ENCODE data around the gene RTN4RL1.

Gene RTN4RL1

GRCh38 chr17:2025220-2025621, at the start of gene RTN4RL1:
Gene RTN4RL1 (minus strand): TSS chr17:2025334. CDS start chr17:2024865, 469 bp downstream.
- DNase-seq = no peak

DNA sequence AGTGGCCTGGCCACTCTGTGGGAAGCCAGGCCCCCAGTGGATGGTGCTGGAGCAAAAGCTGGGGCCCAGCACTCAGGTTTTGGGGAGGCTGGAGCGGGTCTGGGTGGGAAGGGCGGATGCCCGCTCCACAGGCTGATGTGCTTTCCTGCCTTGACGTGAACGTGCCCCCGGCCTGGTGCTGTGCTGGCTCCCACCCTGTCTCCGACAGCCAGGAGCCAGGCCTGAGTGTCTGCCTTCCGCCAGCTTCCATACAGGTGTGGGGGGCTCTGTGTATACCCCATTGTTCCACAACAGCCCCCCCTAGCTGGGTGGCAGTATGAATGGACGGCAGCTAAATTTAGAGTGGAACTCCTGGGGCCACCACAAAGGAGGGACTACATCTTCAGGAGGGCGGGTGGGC, 49.8 kb upstream of the RTN4RL1 start:
- no peak for DNase-seq

- no peak for DNase-seq
These were observed 46.5 kb upstream of the RTN4RL1 start for GRCh38 chr17:2071455-2072281.

- DNase-seq = no peak
These were observed 45.9 kb upstream of the RTN4RL1 start for GRCh38 chr17:2071024-2071385.

DNA sequence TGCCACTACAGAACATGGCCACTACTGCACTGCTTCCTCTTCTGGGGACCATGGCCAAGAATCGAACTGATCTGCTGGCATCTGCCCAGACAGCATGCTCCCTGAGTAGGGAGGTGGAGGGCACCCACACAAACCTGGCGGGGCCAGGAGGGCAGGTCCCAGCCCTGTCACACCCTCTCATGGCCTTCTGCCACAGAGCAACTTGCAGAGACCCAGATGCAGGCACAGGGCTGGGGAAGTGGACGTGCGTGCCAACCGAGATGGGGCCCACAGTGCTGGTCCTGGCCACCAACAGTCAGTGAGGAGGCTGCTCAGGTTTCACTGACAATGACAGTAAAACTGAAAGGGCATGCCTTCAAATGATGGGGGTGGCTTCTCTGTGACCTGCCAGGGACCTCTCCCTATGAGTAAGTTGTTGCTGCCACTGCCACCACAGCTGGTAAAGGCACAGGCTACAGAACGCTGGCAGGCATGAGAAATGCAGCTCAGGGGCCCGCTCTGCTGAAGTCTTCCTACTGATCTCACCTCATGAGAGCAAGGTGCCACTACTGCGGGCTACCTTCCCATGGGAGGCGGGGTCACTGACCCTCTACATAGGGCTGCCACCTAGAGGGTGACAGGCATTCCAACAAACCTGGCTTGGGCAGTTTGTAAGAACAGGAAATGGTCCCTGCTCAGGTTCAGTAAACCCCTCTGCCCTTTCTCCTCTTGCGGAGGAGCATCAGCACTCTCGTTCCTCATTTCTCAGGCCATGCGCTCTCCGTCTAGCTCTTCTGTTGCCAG, 45.3 kb upstream of the RTN4RL1 start:
- DNase-seq = no peak

DNA sequence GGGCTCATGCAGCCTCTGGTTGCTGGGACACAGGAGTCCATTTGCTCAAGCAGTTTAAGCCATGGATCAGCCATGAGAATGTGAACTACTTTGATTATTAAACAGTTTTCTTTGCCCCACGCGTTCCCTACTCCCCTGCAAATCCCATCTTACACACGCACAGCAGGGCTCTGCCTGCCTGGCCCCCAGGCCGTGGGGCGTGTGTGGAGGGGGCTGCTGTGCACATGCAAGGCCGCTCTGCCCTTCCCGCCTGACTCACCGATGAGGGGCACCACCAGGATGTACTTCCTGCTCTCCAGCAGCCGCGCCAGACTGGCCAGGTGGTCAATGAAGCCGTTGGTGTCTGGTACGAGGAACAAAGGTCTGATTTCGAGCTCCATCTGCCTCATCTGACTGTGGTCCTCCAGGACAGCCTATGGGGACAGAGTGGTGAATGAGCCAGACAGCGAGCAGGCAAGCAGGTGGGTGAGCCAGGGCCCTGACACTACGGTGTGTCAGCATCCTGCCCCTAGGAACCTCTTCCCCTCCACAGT, 43.5 kb upstream of the RTN4RL1 start:
- no peak for DNase-seq

DNA sequence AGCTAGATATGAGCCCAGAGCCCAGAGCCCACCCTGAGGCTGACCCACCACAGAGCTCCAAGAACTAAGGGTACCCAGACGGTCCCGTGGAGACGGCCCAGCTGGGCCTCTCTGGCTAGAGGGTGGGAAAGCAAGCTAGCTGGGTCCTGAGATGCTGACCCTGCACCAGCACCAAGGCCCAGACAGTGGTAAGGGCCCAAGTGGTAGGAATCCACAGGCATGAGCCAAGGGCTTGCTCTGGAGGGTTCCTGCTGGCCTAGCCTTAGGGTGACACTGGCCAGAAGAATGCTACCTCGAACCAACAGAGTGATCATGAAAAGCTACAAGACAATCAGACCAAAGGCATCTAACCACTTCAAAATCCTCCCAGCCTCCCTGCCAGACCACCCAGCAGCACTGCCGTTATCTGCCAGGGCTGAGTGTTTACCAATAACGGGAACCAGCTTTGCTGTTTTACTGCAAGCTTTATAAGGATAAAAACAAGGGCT, 42.9 kb upstream of the RTN4RL1 start:
- no peak for DNase-seq

DNA sequence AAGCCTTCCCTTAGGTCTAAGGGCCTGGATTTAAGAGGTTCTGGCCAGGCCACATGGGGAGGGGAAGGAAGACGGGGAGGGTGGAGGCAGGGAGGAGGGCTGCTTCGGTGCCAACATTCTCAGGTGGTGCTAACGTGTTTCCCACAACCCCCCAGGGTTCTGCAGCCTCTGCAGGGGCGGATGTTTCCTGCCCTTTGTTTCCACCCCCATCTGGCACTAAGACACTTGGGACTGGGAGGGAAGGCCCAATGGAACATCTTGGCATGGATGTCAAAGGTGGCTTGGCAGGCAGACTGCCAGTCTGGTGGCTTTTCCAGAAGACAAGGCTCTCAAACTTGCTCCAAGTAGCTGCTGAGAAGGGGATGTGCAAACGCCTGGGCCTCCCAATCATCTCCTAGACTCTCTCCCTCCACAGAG, 42.5 kb upstream of the RTN4RL1 start:
- DNase-seq = no peak

DNA sequence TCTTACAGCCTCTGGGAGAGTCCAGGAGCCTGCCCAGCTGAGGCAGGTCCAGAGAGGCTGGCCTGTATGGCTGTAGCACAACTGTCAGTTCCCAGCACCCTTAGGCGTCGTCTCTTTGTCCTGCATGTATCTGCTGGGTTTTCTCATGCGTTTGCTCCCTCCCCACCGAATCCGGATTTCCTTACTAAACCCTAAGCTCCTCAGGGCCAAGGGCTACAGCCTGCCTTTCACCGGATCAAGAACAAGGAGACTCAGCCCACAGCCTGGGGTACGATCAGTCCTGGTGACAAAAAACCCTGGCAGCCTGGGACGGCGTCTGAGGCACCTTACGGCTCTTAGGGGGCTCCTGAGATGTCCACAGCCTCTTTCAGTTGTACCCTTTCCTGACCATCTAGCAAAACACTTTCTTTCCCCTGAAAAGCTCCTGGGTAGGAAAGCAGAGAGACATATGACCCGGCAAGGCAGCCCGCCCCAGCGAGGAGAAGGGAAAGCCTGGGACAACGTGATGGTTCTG, 42.0 kb upstream of the RTN4RL1 start:
- DNase-seq = no peak

DNA sequence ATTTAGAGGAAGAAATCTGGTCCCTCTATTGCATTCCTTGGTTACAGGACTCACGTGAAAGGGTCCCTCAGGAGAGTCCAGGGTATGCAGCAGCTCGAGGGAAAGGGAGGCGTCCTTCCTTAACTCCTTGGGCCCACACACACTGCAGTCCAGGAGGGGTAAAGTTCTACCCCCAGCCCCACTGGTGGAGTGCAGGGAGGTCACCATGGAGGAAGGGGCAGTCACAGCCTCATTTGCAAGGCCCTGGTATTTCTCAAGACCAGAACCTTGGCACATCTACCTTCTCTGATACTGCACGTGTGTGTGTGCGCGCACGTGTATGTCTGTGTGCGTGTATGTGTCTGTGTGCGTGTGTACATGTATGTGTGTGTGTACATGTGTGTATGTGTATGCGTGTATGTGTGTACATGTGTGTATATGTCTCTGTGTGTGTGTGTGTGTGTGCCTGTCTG, 40.8 kb upstream of the RTN4RL1 start:
- no peak for DNase-seq

- DNase-seq = no peak
These were observed 40.0 kb upstream of the RTN4RL1 start for GRCh38 chr17:2064980-2065785.

- no peak for DNase-seq
These were observed 39.4 kb upstream of the RTN4RL1 start for GRCh38 chr17:2064520-2064971.

DNA sequence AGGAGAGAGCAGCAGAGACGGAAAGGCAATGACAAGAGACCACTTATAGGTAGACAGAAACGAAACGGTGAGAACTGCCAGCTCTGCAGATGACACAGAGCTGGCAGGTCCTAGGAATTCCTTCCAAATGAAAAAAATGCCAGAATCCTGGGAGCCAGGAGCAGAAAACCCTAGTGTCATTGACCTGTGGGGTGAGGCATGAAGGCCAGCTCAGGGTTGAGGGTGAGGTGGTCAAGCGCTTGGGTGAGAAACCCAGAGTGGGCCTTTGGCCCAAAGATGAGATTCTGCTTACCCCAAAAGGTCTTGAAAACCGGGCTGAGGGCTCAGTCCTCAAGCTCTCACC, 39.0 kb upstream of the RTN4RL1 start:
- no peak for DNase-seq

DNA sequence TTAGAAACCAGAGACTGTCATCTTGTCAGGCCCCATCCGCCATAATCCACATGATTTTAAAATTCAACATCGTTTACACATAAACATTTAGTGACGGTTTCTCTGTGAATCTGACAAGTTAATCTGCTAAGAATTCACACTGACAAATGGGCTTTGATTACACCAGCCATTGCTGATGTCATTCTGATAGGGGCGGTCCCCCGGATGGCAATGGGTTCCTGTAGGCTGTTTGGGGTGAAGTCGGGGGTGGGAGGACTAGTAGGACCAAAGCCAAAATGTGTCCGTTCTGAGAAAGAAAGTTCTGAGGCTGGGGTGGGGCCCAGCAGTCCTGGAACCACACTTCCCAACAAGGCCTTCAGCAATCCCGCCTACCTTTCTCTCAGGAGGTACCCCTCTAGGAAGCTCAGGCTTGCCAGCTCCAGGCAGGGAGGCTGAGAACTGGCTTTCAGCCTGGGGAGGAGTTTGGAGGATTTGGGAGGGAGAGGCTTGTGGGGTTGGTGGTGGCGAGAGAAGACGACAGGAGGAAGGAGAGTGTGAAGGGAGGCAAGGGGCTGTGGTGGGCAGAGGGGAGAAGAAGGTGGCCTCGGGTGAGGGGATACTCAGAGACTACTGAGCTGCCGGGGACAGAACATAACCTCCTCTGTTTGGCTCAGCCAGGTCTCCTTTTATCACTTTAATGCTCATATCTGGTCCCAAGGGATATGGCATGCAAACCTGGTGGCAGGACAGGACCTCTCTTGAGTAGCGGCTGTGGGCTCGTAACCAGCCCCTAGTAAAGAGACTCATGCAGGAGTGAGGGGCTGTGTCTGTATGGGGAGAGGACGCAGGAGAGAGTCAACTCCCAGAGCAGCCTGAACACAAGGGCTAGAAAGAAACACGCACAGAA, 38.4 kb upstream of the RTN4RL1 start:
- DNase-seq = no peak

GRCh38 chr17:2062571-2063183, 37.5 kb upstream of the RTN4RL1 start:
- no peak for DNase-seq

GRCh38 chr17:2061441-2061958, 36.4 kb upstream of the RTN4RL1 start:
- DNase-seq = no peak

DNA sequence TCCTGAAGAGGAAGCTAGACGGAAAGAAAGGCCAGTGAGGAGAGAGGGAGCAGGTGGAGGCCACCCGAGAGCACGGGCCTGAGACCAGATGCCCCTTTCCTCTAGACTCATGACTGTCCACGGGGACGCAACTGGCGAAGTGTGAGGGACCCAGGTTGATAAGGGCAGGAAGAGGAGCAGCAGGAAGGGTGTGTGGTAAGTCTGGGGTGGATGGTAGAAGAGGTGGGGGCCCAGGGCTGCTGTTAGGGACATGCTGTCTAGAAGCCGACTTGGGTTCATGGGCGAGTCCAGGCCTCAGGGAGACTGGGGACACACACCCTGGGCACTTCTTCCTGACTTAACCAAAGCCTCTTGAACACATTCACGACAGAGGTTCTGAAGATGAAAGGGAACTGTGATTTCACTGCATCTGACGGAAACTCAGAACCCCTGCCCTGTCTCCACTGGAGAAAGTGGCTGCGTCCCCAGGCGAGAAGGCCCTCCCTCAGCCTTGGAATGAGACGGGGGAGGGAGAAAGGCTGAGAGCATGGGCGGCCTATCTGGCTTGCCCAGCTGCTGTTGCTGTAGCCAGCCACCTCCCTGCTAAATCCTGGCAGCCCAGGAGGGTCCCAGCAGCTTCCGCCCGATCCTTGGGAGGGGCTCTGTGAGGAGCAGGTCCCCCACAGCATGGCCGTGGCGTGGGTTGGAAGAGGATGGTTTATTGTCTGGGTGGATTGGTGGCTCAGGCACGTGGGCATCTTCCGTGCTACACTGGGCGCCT, 35.7 kb upstream of the RTN4RL1 start:
- no peak for DNase-seq

DNA sequence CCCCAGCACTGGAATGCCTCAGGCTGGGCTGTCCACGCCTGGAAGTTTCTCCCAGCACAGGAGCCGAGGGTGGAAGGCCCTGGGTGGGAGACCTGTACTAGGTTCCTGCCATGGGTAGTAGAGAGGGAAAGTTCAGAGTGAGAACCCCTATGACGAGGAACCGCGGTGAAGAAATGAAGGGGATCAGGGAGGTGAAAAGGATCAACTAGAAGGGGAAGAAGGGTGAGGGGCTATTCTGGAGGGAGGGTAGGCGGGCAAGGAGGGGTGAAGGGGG, 35.2 kb upstream of the RTN4RL1 start:
- no peak for DNase-seq

- no peak for DNase-seq
These were observed 34.6 kb upstream of the RTN4RL1 start for GRCh38 chr17:2059547-2060384.
